Medulla oblongata (tissue), 1 donor: ENCODE data around the gene CAPN2.
A peak's percentile ranks its signal among the peaks of the same experiment; 100 is the strongest.

Source experiments
- DNase-seq: peaks from one replicate; pipeline ENCODE4 v3.0.0-alpha.2; 2015; ENCODE audit errors: extremely low spot score

CAPN2 gene

DNA sequence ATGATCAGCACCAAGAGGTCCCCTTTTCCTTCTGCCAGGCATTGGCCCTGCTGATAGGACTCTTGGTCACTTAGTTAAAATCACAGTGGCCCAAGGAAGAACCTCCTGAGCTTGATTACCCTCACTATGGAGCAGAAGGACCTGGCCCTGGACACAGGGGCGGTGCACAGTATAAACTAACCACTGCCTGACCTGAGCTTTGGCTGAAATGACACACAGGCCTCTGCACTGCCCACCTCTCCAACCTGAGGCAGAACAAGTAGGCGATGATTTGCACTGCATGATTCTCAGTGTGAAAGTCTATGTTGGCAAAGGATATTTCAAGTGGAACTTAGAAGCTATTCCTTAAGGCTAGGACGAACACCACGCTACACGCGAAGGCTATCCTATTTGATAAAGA, 48.5 kb downstream of the CAPN2 start:
- DNase-seq, result no peak

DNA sequence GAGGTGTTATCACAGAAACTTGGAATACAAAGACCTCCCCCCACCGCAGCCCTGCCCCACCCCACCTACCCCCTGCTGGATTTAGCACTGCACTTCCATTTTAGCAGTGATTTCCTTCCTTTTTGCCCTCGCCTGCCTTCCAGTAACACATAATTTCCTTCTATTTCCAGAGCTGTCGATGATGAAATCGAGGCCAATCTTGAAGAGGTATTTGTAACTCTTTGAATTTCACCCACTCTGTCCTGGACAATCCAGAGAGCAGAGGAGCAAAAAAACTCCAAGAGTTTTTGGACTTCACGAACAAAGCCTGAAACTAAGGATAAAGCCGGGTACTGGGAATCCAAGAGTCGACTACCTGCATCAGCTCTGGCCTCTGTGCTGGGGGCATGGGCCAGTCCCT, 49.1 kb downstream of the CAPN2 start:
- DNase-seq, result no peak

DNA sequence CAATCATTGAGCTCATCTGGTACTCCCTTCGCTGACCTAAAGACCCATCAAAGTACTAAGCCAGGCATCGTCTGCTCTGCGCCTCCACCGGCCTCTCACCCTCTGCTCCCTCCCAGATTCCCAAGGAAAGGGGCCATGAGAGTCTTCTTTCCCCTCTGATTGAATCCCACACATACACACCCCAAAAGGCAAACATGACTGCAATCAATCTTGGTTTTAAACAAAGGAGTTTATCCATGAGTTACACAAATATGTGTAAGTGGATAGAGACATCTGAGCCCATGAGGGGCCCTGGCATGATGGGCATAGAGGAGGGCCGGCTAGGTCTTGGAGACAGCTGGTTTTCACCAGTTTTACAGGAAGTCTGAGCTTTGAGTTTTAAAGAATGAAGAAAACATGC, 50.9 kb downstream of the CAPN2 start:
- no peak for DNase-seq

DNA sequence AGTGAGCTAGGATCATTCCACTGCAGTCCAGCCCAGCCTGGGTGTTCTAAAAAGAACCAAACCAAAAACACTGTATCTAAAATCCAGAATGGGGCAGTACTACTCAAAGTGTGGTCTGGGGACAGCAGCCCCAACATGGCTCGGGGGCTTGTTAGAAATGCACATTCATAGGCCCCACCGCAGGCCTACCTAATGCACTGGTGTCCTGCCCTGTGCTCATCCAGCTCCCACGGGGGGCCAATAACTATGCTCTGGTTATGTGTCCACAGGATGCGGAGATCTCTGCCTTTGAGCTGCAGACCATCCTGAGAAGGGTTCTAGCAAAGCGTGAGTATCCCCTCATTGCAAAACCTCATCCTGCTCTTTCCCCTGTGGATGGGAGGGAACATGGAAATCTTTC, 51.5 kb downstream of the CAPN2 start:
- no peak for DNase-seq

DNA sequence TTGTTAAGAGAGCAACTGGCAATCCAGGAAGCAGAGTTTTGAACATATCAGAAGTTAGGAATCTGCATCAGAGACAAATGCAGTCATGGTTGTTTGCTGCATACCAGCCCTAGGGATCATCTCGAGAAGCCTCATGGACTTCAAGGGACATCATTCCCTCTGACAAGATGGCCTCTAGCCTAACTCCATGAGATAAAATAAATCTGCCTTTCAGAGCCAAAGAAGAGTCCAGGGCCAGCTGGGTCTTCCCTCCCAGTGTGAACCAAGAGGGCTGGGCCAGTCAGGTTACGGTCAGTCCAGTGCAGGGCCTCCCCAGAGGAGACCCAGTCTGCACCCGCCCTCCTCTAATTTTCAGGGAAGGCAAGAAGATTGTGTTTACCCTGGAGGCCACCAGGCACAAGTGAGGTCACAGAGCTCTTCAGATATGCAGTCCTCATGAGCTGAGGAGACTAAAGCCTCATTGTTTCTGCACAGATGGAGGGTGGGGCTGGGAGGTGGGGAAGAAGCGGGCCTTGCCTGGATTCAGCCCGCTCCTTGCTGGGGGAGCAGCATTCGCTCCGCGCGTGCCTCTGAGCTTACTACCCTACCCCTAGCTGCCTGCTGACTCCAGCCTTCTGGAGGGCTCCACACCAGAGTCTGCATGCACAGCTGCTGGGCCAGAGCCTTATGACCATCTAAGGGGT, 52.8 kb downstream of the CAPN2 start:
- DNase-seq, result peak; percentile 92

DNA sequence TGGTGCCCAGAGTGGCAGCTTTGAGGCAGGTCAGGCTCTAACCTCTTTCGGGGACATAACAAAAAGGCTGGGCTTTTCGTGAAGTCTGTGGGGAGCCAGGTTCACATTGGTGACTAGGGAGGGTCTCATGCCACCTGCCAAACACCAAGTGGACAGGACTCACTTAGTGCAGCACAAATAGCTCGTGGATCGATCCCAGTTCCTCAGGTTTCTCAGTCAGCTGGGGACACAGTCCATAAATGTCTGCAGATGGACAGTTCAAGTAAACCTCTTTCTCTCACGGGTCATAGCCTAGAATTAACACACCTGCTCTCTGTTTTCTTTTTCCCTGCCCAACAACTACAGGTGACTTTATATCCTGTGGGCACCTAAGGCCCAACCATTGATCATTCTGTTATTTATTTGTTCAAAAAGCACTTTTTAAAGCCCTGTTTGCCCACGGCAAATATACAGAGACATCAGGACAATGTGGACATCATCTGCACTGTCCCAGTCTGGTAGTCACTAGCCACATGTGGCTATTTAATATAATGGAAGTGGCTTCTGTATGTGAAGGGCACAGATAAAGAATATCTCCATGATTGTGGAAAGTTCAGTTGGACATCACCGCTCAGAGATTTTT, 53.5 kb downstream of the CAPN2 start:
- peak; percentile 32 for DNase-seq

DNA sequence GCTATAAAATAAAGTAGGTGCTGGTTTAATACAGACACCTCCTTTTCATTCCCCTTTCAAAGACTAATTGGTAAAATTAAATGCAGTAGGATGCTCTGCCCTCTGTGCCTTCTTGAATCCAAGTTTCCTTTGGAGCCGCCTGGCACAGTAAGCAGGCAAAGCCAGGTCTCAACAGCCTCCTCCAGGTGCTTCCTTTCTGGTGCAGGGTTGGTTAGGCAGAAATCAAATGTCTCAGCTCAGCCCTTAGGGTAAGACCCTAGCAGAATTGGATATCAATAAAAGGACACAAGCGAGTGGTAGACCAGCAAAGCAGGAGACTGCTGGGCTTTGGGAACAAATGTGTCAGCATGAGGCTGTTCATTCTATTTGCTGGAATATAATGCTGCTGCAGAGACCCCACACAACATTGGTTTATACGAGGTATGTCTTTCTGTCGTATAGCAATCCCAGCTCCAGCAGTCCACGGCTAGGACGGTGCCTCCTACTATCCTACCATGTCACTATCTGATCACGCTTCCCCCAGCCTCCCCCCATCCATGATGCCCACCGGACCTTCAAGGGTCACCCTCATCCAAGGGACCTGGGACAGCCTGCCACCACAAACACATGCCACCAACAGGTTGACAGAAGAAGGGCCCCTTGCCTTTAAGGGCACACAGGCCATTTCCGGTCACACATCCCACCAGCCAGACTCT, 58.4 kb downstream of the CAPN2 start:
- no peak for DNase-seq

DNA sequence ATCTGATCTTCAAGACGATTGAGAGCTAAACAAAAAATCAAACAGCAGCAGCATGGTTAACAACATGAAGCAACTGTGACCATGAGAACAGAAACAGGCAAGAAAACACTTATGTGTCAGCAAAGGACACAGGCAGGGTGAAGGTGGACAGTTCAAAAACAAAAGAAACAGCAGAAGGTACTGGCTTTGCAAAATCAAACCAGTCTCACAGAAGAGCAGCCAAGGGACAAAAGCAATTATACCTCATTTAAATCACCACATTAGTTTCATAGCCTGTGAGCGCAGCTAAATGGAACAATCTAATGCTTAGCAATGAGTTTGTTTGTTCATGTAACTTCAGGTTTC, 59.1 kb downstream of the CAPN2 start:
- peak; percentile 30 for DNase-seq

DNA sequence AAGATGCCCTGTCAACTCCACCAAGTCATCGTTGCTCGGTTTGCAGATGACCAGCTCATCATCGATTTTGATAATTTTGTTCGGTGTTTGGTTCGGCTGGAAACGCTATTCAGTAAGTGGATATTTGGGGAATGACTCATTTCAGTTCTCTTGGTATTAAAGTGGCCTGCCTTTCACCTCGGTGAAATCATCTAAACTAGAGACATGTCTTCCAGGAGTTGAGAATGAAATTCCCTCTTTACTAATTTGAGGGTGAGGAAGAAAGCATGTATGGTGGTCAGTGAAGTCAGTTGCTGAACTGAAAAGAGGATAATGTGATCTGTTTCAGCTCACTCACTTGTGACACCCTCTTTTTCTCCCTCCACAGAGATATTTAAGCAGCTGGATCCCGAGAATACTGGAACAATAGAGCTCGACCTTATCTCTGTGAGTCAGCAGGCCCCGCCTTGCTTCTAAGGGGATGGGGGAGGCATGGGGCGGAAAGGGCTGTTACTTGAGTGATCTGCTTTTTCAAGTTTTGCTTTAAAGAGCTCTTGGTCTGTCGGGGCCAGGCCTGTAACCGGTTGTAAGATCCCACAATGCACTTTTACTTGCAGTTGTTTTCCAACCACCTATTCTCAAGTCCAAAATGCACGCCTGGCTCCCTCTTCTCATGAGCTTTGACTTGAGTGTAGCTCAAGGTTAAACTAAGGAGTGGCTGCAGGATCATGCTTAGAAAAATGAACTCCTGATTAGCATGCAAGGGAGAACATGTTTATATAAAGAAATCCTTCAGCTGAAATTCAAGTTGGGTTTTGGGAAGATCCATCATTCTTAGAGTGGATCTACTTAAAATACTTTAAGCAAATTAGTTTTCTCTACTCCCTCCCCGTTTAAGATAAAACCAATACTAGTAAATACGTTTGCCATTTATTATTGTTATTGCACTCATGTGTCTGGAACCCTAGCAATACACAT, 59.8 kb downstream of the CAPN2 start:
- peak; percentile 74 for DNase-seq

DNA sequence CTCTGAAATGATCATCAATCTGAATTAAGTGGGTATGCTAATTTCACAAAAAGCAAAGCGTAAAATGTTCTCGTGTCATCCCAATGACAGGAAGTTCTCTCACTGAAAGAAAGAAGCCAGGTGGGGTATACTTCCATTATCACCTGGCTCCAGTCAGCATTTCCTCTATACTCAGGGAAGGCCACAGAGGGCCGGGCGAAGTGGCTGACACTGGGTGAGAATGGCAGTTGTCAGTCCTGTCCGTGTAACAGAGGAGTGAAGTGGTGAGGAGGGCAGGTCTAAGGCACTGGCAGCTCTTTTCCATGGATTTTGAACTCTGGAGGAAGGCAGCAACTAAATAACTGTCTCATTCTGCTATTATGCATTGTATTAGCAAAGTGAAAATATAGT, 60.4 kb downstream of the CAPN2 start:
- no peak for DNase-seq

DNA sequence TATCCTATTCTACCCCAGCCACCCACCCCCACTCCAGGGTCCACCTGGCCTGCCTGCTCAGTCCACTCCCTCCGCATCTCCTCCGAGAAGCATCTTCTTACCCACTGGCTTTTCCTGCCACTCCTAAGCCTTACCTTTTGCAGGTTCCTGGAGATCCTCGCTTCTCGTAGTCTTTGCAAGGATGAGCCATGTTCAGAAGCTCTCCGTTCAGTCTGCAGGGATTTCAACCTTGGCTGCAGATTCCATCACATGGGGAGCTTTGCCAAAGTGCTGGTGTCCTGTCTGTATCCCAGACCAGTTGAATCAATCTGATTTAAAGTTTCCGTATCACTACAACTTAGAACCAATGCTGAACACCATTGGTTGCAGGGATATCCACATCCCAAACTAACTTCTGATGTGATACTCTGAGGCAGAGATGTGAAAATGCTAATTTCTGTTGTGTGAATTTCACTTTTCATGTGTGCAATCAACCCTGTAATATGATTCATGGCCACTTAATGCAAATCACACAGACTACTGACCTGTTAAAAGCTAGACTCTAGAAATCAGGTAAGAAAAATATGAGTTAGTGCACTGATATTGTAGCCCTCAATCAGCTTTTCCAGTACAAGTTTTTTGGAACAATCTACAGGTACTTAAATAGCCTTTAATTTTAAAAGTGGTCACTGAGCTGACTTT, 61.9 kb downstream of the CAPN2 start:
- DNase-seq, result no peak

DNA sequence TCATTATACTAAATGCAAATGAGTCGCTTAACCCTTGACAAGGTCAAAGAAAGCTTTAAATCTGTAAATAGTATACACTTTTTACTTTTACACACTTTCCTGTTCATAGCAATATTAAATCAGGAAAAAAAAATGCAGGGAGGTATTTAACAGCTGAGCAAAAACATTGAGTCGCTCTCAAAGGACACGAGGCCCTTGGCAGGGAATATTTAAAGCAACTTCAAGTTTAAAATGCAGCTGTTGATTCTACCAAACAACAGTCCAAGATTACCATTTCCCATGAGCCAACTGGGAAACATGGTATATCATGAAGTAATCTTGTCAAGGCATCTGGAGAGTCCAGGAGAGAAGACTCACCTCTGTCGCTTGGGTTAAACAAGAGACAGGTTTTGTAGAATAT, 62.7 kb downstream of the CAPN2 start:
- DNase-seq, result no peak

DNA sequence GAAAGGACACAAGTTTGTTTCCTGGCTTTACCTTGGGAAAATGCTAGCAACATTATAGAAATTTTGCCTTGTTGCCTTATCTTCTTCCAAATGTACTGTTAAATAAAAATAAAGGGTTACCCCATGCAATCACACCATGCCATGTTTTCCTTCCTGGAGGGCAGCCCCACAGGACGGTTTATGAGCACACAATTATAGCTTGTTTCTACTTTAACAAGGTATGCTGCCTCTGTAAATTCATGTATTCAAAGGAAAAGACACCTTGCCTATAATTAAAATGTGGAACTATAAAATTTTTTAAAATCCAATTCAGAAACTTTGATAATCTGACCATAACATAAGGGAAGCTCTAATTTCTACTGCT, 63.4 kb downstream of the CAPN2 start:
- DNase-seq, result no peak

DNA sequence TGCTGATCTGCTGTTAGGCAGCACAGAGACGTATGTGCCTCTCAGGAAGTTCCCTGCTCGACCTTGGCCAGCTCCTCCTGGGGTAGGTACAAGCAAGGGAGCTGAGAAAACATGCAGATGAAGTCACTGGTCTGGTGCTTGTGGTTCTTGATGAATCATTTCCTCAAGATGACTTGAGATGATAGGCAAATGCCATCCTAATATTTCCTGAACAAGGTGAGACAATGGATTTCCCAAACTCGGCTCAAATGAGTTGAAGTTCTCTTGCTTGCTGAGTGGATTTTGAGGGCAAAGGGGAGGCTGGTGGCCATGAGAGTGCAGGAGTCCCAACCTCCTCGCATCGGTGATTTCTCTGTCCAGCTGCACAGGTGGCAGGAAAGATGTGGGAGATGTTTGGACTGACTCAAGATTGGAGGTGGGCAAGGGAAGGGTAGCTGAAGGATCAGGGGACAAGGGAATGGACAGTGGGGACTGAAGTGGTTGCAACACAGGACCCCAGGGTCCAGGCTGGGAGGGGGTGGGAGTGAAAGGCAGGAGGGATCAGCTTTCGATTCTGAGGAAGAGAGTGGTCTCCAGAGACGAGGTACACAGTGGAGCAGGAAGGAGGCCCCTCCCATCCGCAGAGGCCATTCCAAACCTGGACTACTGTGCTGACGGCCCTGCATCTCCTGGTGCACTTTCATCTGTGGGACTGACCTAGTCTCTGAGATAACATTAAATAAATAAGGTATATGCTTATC, 63.9 kb downstream of the CAPN2 start:
- no peak for DNase-seq

DNA sequence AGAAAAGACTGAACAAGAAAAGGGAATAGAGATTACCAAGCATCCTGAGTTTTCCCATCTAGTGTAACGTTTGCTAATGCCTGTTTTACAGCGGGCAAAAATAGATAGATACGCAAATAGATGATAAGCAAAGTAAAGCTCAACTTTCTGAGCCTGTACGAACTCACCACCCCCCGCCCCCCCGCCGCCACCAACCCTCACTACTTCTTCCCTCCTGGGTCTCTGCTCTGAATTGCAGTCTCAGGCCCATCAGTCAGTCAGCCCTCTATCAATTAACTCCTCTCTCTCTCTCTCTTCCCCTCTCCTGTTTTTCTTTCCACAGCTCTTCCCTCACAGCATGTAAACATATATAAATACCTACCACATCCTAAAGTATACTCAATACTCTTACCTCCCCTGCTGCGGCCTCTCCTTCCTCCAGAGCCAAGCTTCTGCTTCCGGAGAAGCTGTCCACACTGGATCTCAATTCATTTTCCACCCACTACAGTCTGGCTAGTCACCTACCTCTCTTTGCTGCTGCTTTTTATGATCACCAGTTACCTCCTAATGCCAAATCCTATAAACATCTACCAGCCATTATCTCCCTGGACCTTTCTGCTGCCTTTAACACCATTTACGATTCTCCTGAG, 64.6 kb downstream of the CAPN2 start:
- no peak for DNase-seq

DNA sequence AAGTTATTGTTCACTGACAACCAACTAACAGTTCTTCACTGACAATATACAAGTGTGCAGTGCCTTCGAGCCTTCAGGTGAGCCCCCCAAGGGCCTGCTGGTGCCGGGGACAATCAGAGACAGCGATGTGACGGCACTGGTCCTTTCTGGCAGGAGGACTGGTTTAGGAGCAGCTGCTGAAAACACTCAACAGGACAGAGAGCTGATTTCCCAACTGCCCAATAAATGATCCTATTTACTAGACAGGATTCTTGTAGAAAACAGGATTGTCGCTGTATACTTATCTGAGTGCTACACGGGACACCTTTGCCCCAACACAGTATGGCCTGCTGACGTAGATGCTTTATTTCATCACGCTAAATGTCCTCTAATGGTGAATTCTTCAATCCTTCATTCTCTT, 68.0 kb downstream of the CAPN2 start:
- peak; percentile 44 for DNase-seq

DNA sequence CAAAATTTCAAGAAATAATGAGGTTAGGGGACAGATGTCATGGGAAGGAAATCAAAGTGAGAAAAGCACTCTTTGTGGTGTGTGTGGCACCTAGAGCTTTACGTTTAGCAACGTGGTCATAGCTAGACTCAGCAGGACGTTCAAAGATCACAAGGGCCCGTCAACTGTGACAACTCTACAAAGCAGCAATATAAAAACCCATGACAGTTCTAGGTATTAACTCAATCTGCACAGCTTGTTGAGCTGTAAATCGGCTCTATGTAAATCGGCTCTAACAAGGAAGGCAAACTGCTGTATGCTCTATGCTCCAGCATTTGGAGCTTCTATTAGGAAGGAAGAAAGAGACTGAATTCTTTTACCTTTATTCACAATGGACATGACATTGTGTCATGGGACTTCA, 68.6 kb downstream of the CAPN2 start:
- peak; percentile 37 for DNase-seq

DNA sequence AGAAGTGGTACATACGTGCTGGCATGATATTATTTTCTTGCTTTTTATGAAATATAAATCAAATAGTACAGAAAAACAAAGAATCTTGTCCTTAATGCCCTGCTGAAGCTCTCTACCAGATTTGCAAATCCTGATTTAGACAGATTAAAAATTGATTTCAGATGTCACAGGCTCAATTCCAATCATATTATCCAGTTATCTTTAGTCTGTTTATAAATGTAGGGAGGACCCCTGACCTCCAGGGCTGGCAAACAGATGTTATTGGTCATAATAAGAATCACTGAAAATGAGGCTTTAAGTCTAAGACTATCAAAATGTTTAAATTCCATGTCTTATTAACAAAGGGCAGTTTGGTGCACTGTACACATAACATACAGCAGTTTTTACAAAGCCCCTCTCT, 71.3 kb downstream of the CAPN2 start:
- no peak for DNase-seq

DNA sequence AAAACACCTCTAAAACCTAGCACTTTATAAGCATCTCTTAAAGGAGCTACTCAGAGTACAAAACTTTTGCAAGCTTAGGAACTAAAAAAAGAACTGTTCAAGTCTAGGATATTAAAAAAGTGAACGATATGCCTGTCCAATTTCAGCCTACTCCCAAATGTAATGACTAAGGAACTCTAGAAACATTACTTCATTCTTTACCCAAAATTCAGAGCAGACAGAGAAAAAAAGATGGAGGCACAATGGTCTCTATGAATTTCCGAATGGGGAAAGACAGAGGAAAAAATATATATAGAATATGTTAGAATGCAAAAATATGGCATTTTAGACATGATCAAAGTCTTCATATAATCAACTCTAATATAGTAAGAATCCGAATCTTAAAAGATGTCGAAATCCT, 72.2 kb downstream of the CAPN2 start:
- no peak for DNase-seq

DNA sequence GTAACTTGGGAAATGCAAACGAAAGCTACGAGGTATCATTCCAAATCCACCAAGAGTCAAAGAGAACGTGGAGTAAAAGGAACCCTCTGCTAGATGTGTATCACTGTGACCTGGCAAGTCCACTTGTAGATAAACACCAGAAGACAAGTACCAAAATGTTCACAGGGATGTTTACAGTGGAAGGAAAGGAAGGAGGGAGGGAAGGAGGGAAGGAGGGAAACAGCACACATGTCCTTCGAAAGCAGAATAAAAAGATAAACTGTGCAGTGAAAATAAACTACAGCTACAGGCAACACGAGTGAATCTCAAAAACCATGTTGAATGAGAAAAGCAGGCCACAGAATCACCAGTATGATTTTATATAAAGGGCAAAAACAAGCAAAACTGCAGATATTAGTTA, 73.5 kb downstream of the CAPN2 start:
- DNase-seq, result no peak
